Measurements from ENCODE around the gene DLX1.
"Not testable (repeated sequence)": the region's sequence is repeated elsewhere in the genome, so short reads cannot be mapped to it uniquely, and the experiment has no call there.

DNA sequence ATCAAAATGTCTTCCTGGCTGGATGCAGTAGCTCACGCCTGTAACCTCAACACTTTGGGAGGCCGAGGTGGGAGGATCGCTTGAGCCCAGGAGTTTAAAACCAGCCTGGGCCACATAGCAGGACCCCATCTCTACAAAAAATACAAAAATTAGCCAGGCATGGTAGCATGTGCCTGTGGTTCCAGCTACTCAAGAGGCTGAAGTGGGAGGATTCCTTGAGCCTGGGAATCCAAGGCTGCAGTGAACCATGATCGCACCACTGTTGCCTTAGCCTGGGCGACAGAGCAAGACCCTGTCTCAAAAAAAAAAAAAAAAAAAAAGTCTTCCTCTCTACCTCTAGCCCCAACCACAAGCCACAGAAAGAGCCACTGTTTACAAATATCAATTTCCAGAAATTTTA, 25.2 kb upstream of the DLX1 start:
- TF ChIP-seq, protein P1, sequence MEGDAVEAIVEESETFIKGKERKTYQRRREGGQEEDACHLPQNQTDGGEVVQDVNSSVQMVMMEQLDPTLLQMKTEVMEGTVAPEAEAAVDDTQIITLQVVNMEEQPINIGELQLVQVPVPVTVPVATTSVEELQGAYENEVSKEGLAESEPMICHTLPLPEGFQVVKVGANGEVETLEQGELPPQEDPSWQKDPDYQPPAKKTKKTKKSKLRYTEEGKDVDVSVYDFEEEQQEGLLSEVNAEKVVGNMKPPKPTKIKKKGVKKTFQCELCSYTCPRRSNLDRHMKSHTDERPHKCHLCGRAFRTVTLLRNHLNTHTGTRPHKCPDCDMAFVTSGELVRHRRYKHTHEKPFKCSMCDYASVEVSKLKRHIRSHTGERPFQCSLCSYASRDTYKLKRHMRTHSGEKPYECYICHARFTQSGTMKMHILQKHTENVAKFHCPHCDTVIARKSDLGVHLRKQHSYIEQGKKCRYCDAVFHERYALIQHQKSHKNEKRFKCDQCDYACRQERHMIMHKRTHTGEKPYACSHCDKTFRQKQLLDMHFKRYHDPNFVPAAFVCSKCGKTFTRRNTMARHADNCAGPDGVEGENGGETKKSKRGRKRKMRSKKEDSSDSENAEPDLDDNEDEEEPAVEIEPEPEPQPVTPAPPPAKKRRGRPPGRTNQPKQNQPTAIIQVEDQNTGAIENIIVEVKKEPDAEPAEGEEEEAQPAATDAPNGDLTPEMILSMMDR (IDR thresholded peaks at IDR 0.05; ENCODE audit: low read depth, low read length, missing input control) = not testable (repeated sequence)
- not testable (repeated sequence) for TF ChIP-seq SP1, FOXA2, YY1 (IDR thresholded peaks at IDR 0.05)
- TF ChIP-seq, protein P2, sequence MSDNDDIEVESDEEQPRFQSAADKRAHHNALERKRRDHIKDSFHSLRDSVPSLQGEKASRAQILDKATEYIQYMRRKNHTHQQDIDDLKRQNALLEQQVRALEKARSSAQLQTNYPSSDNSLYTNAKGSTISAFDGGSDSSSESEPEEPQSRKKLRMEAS (IDR thresholded peaks at IDR 0.05) = not testable (repeated sequence)
